Measurements from ENCODE around the gene CDK5R2.
"Not testable (repeated sequence)": the region's sequence is repeated elsewhere in the genome, so short reads cannot be mapped to it uniquely, and the experiment has no call there.

Gene CDK5R2

DNA sequence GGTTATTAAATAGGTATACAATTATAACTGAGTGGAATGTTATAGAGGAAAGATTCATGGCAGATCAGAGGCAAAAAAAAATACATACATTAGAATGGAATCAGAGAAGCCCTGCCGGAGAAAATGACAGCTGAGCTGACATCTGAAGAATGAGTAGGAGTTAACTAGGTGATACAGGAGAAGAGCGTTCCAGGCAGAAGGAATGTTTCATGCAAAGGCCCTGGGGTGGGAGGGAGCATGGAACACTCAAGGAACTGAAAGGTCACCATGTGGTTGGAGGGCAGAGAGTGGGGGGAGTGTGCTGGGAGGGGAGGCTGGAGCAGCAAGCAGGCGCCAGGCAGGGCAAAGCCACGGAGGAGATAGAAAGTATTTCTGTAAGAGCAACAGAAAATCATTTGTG is 31.6 kb upstream of the CDK5R2 start:
- no peak for TF ChIP-seq OSR1 (CRISPR knock-in tag; IDR thresholded peaks at IDR 0.05)
- TF ChIP-seq, protein P1, sequence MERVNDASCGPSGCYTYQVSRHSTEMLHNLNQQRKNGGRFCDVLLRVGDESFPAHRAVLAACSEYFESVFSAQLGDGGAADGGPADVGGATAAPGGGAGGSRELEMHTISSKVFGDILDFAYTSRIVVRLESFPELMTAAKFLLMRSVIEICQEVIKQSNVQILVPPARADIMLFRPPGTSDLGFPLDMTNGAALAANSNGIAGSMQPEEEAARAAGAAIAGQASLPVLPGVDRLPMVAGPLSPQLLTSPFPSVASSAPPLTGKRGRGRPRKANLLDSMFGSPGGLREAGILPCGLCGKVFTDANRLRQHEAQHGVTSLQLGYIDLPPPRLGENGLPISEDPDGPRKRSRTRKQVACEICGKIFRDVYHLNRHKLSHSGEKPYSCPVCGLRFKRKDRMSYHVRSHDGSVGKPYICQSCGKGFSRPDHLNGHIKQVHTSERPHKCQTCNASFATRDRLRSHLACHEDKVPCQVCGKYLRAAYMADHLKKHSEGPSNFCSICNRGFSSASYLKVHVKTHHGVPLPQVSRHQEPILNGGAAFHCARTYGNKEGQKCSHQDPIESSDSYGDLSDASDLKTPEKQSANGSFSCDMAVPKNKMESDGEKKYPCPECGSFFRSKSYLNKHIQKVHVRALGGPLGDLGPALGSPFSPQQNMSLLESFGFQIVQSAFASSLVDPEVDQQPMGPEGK (CRISPR knock-in tag; IDR thresholded peaks at IDR 0.05; ENCODE audit: borderline replicate concordance) = no peak
- TF ChIP-seq CSDC2 (CRISPR knock-in tag; IDR thresholded peaks at IDR 0.05) = no peak
- TF ChIP-seq SNAI2 (CRISPR knock-in tag; IDR thresholded peaks at IDR 0.05) = no peak
- TF ChIP-seq TOX (CRISPR knock-in tag; IDR thresholded peaks at IDR 0.05; ENCODE audit: borderline replicate concordance) = no peak
- TF ChIP-seq ZNF70 (CRISPR knock-in tag; IDR thresholded peaks at IDR 0.05) = no peak
- TF ChIP-seq GLIS3 (CRISPR knock-in tag; IDR thresholded peaks at IDR 0.05) = no peak

DNA sequence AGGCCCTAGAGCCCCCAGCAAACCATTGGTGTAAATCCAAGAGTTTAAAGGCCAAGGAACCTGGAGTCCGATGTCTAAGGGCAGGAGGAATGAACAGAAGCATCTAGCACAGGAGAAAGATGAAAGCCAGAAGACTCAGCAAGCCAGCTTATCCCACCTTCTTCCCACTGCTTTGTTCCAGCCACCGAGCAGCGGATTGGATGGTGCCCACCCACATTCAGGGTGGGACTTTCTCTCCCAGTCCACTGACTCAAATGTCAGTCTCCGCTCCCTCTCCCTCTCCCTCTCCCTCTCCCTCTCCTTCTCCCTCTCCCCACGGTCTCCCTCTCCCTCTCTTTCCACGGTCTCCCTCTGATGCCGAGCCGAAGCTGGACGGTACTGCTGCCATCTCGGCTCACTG is 29.0 kb upstream of the CDK5R2 start:
- not testable (repeated sequence) for ATAC-seq

More for the DNA sequence above, 31.6 kb upstream of the CDK5R2 start:
- no peak for ATAC-seq

DNA sequence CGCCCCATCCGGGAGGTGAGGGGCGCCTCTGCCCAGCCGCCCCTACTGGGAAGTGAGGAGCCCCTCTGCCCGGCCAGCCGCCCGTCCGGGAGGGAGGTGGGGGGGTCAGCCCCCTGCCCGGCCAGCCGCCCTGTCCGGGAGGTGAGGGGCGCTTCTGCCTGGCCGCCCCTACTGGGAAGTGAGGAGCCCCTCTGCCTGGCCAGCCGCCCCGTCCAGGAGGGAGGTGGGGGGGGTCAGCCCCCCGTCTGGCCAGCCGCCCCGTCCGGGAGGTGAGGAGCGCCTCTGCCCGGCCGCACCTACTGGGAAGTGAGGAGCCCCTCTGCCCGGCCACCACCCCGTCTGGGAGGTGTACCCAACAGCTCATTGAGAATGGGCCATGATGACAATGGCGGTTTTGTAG is 27.7 kb upstream of the CDK5R2 start:
- ATAC-seq = not testable (repeated sequence)

DNA sequence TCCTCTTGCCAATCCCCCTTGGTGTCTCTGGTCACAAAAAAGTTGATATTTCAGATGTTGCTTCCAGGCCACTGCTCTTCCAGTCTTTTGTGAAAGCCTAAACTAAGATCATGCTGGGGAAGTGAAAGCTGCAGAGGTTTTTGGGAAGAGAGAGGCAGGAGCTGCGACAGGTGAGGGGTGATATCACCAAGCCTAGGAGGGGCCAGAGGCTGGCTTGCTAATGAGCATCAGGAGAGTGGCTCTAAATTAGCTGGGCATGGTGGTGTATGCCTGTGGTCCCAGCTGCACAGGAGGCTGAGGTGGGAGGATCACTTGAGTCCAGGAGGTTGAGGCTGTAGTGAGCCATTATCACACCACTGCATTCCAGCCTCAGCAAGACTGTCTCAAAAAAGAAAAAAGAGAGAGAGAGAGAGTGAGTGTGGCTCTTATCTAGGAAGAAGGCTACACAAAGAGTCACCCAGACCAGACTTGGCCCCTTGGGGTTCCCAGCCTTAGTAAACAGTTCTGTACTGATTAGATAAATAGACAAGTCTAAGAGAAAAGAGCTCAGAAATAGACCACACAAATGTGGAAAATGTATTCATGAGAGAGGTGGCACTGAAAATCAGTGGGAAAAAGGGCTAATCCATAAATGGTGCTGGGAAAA is 14.6 kb upstream of the CDK5R2 start:
- ATAC-seq = no peak

DNA sequence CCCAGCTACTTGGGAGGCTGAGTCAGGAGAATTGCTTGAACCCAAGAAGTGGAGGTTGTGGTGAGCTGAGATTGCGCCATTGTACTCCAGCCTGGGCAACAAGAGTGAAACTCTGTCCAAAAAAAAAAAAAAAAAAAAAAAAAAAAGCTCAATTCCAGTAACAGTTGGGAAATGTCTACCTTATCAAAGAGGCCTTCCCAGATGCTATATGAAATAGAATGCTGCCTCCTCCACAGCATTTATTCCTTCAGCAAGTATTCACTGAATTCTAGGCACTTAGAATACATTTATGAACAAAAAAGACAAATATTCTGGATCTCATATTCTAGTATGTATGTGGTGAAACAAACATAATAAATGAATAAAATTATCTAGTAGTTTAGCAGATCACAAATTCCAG is 12.8 kb upstream of the CDK5R2 start:
- no peak for TF ChIP-seq GLIS3 (CRISPR knock-in tag; IDR thresholded peaks at IDR 0.05)
- TF ChIP-seq ZFP30 (CRISPR knock-in tag; IDR thresholded peaks at IDR 0.05) = no peak
- TF ChIP-seq TCF4 (CRISPR knock-in tag; IDR thresholded peaks at IDR 0.05; ENCODE audit: borderline replicate concordance) = no peak
- ATAC-seq = no peak

More for the DNA sequence above, 14.6 kb upstream of the CDK5R2 start:
- no peak for TF ChIP-seq ZNF565 (CRISPR knock-in tag; conservative IDR thresholded peaks at IDR 0.05; ENCODE audit: low read depth)
- TF ChIP-seq ARNTL (CRISPR knock-in tag; IDR thresholded peaks at IDR 0.05; ENCODE audit: borderline replicate concordance, low read depth) = no peak
- TF ChIP-seq, protein P2, sequence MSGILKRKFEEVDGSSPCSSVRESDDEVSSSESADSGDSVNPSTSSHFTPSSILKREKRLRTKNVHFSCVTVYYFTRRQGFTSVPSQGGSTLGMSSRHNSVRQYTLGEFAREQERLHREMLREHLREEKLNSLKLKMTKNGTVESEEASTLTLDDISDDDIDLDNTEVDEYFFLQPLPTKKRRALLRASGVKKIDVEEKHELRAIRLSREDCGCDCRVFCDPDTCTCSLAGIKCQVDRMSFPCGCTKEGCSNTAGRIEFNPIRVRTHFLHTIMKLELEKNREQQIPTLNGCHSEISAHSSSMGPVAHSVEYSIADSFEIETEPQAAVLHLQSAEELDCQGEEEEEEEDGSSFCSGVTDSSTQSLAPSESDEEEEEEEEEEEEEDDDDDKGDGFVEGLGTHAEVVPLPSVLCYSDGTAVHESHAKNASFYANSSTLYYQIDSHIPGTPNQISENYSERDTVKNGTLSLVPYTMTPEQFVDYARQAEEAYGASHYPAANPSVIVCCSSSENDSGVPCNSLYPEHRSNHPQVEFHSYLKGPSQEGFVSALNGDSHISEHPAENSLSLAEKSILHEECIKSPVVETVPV (CRISPR knock-in tag; IDR thresholded peaks at IDR 0.05) = no peak
- TF ChIP-seq SNAI2 (CRISPR knock-in tag; IDR thresholded peaks at IDR 0.05) = no peak
- no peak for TF ChIP-seq PPARA (CRISPR knock-in tag; IDR thresholded peaks at IDR 0.05; ENCODE audit: borderline replicate concordance)
- TF ChIP-seq ISL1 (CRISPR knock-in tag; IDR thresholded peaks at IDR 0.05) = no peak
- no peak for TF ChIP-seq RARB (CRISPR knock-in tag; IDR thresholded peaks at IDR 0.05)
- no peak for TF ChIP-seq TOX (CRISPR knock-in tag; IDR thresholded peaks at IDR 0.05; ENCODE audit: borderline replicate concordance)
- TF ChIP-seq ESRRG (CRISPR knock-in tag; IDR thresholded peaks at IDR 0.05) = no peak
- TF ChIP-seq ZFP3 (CRISPR knock-in tag; IDR thresholded peaks at IDR 0.05) = no peak
- TF ChIP-seq ZNF8 (CRISPR knock-in tag; IDR thresholded peaks at IDR 0.05) = no peak
- no peak for TF ChIP-seq BACH2 (CRISPR knock-in tag; IDR thresholded peaks at IDR 0.05; ENCODE audit: borderline replicate concordance)
- TF ChIP-seq, protein P3, sequence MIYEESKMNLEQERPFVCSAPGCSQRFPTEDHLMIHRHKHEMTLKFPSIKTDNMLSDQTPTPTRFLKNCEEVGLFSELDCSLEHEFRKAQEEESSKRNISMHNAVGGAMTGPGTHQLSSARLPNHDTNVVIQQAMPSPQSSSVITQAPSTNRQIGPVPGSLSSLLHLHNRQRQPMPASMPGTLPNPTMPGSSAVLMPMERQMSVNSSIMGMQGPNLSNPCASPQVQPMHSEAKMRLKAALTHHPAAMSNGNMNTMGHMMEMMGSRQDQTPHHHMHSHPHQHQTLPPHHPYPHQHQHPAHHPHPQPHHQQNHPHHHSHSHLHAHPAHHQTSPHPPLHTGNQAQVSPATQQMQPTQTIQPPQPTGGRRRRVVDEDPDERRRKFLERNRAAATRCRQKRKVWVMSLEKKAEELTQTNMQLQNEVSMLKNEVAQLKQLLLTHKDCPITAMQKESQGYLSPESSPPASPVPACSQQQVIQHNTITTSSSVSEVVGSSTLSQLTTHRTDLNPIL (CRISPR knock-in tag; IDR thresholded peaks at IDR 0.05; ENCODE audit: low read depth) = no peak

DNA sequence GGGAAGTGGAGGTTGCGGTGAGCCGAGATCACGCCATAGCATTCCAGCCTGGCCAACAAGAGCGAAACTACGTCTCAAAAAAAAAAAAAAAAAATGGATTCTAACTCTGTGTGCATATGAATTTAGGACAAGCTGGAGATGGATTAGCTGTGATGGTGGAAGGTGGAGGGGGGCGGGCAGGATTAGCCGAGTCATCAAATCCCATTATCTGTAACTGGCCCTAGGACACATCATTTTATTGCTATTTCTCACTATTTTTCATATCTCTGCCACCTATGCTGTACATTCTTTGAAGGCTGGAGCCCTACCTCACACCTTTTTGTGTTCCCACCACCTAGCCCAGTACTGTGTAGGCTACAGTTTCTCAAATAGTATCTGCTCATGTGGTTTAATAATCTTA is 7.3 kb upstream of the CDK5R2 start:
- TF ChIP-seq ARNTL (CRISPR knock-in tag; IDR thresholded peaks at IDR 0.05; ENCODE audit: borderline replicate concordance, low read depth) (no peak), ZC3H10 (CRISPR knock-in tag; IDR thresholded peaks at IDR 0.05) (no peak)

More for the DNA sequence above, 7.3 kb upstream of the CDK5R2 start:
- ATAC-seq = no peak
